ENCODE results near the gene SEC61A2. TPM values are rescaled to one million over a fixed set of nuclear protein-coding genes. Genes with fewer than 3 reads are reported as not detected.
A peak's percentile ranks its signal among the peaks of the same experiment; 100 is the strongest.

SEC61A2 gene
- total RNA-seq, 2 experiments from 2014 or later = 11.7 to 12.8 TPM

- Mint-ChIP-seq H3K4me1 (peaks cover 32% of the 10 kb centered on the region), H3K36me3 (ENCODE audit: low read depth) (peaks cover 55% of the 10 kb centered on the region), H3K9me3 (no peaks in the 10 kb centered on the region), H3K4me3 (no peak overlapping the region), H3K27me3 (no peaks in the 10 kb centered on the region), H3K27ac (peak overlapping the region; percentile 89)
- DNase-seq = no peak
- POLR2A ChIA-PET = interaction anchor here (1.2 to 2.1 kb wide), 2 partner anchors 9 to 74 kb away, joined by 5 to 9 read pairs; partner anchors contain the start of genes CDC123 and NUDT5
- CTCF ChIA-PET = no interaction called here
Measured at GRCh38 chr10:12121673-12122072, 7.8 kb upstream of the SEC61A2 start.

- ChIA-PET POLR2A (interaction anchor here (0.7 to 1.4 kb wide), 6 partner anchors 9 to 88 kb away, joined by 3 to 7 read pairs (median 4); partner anchors contain the start of genes CDC123, NUDT5 and UPF2), CTCF (interaction anchor here (0.6 to 1.3 kb wide), 4 partner anchors 10 to 87 kb away, joined by 3 to 4 read pairs (median 3); partner anchors contain the start of genes DHTKD1 and UPF2)
- Mint-ChIP-seq H3K9me3 (no peaks in the 10 kb centered on the region), H3K27ac (peak overlapping the region; percentile 63), H3K27me3 (no peaks in the 10 kb centered on the region), H3K4me1 (peaks cover 34% of the 10 kb centered on the region), H3K4me3 (peak overlapping the region; percentile 80), H3K36me3 (ENCODE audit: low read depth) (peaks cover 15% of the 10 kb centered on the region)
- DNase-seq = peak; percentile 47
Measured at GRCh38 chr10:12130237-12130872, 878 bp downstream of the SEC61A2 start.

GRCh38 chr10:12135631-12136030, 6.2 kb downstream of the SEC61A2 start:
- Mint-ChIP-seq H3K4me3 (no peak overlapping the region), H3K9me3 (no peaks in the 10 kb centered on the region), H3K27ac (no peak overlapping the region), H3K4me1 (peaks cover 12% of the 10 kb centered on the region), H3K36me3 (ENCODE audit: low read depth) (peaks cover 36% of the 10 kb centered on the region), H3K27me3 (no peaks in the 10 kb centered on the region)
- POLR2A ChIA-PET = interaction anchor here (0.8 kb wide), 1 partner anchor 60 kb away, joined by 3 read pairs; the partner anchor contains the start of genes CDC123 and NUDT5
- no peak for DNase-seq
- CTCF ChIA-PET = no interaction called here

- Mint-ChIP-seq H3K4me3 (no peak overlapping the region), H3K27ac (no peak overlapping the region), H3K9me3 (no peaks in the 10 kb centered on the region), H3K4me1 (no peaks in the 10 kb centered on the region), H3K27me3 (no peaks in the 10 kb centered on the region), H3K36me3 (ENCODE audit: low read depth) (peaks cover 55% of the 10 kb centered on the region)
- CTCF ChIA-PET = interaction anchor here (0.7 to 1.5 kb wide), 2 partner anchors 10 to 209 kb away, joined by 3 read pairs; no protein-coding TSS in a partner anchor
- POLR2A ChIA-PET = no interaction called here
- no peak for DNase-seq
Measured at GRCh38 chr10:12140038-12140437, 10.6 kb downstream of the SEC61A2 start.

GRCh38 chr10:12144538-12144937, 15.1 kb downstream of the SEC61A2 start:
- Mint-ChIP-seq H3K27ac (no peak overlapping the region), H3K36me3 (ENCODE audit: low read depth) (peaks cover 47% of the 10 kb centered on the region), H3K27me3 (no peaks in the 10 kb centered on the region), H3K4me1 (no peaks in the 10 kb centered on the region), H3K4me3 (no peak overlapping the region), H3K9me3 (no peaks in the 10 kb centered on the region)
- CTCF ChIA-PET = interaction anchor here (0.6 kb wide), 1 partner anchor 36 kb away, joined by 3 read pairs; no protein-coding TSS in a partner anchor
- no peak for DNase-seq
- POLR2A ChIA-PET = no interaction called here

- CTCF ChIA-PET = no interaction called here
- no peaks in the 10 kb centered on the region for H3K27me3 Mint-ChIP-seq
- H3K9me3 Mint-ChIP-seq = no peaks in the 10 kb centered on the region
- no peak overlapping the region for H3K27ac Mint-ChIP-seq
- POLR2A ChIA-PET = no interaction called here
- H3K4me1 Mint-ChIP-seq = no peaks in the 10 kb centered on the region
- no peak for DNase-seq
- no peak overlapping the region for H3K4me3 Mint-ChIP-seq
- peaks cover 37% of the 10 kb centered on the region for H3K36me3 Mint-ChIP-seq (ENCODE audit: low read depth)
Measured at GRCh38 chr10:12150163-12150562, 20.7 kb downstream of the SEC61A2 start.

GRCh38 chr10:12154516-12154915, 25.0 kb downstream of the SEC61A2 start:
- H3K27ac Mint-ChIP-seq = no peak overlapping the region
- ChIA-PET POLR2A (no interaction called here), CTCF (no interaction called here)
- H3K9me3 Mint-ChIP-seq = no peaks in the 10 kb centered on the region
- DNase-seq = no peak
- H3K27me3 Mint-ChIP-seq = no peaks in the 10 kb centered on the region
- peaks cover 35% of the 10 kb centered on the region for H3K36me3 Mint-ChIP-seq (ENCODE audit: low read depth)
- no peaks in the 10 kb centered on the region for H3K4me1 Mint-ChIP-seq
- no peak overlapping the region for H3K4me3 Mint-ChIP-seq

GRCh38 chr10:12156367-12157123, 27.1 kb downstream of the SEC61A2 start:
- CTCF ChIA-PET = no interaction called here
- POLR2A ChIA-PET = no interaction called here
- Mint-ChIP-seq H3K36me3 (ENCODE audit: low read depth) (peaks cover 37% of the 10 kb centered on the region), H3K4me1 (peaks cover 1% of the 10 kb centered on the region), H3K27me3 (no peaks in the 10 kb centered on the region), H3K9me3 (no peaks in the 10 kb centered on the region), H3K4me3 (no peak overlapping the region), H3K27ac (no peak overlapping the region)
- DNase-seq = no peak

- CTCF ChIA-PET = no interaction called here
- peaks cover 1% of the 10 kb centered on the region for H3K4me1 Mint-ChIP-seq
- POLR2A ChIA-PET = no interaction called here
- H3K27me3 Mint-ChIP-seq = no peaks in the 10 kb centered on the region
- H3K36me3 Mint-ChIP-seq (ENCODE audit: low read depth) = peaks cover 47% of the 10 kb centered on the region
- no peak overlapping the region for H3K4me3 Mint-ChIP-seq
- H3K27ac Mint-ChIP-seq = no peak overlapping the region
- H3K9me3 Mint-ChIP-seq = no peaks in the 10 kb centered on the region
- DNase-seq = no peak
Measured at GRCh38 chr10:12158111-12158510, 28.6 kb downstream of the SEC61A2 start.

- Mint-ChIP-seq H3K9me3 (no peaks in the 10 kb centered on the region), H3K4me1 (peaks cover 1% of the 10 kb centered on the region), H3K4me3 (no peak overlapping the region), H3K27me3 (no peaks in the 10 kb centered on the region), H3K27ac (no peak overlapping the region), H3K36me3 (ENCODE audit: low read depth) (peaks cover 51% of the 10 kb centered on the region)
- ChIA-PET CTCF (no interaction called here), POLR2A (no interaction called here)
- DNase-seq = no peak
Measured at GRCh38 chr10:12160664-12161063, 31.2 kb downstream of the SEC61A2 start.

GRCh38 chr10:12162927-12163326, 33.5 kb downstream of the SEC61A2 start:
- ChIA-PET POLR2A (no interaction called here), CTCF (interaction anchor here (1.5 kb wide), 1 partner anchor 10 kb away, joined by 4 read pairs; no protein-coding TSS in a partner anchor)
- H3K36me3 Mint-ChIP-seq (ENCODE audit: low read depth) = peaks cover 57% of the 10 kb centered on the region
- H3K4me1 Mint-ChIP-seq = peaks cover 1% of the 10 kb centered on the region
- no peaks in the 10 kb centered on the region for H3K27me3 Mint-ChIP-seq
- no peak for DNase-seq
- H3K4me3 Mint-ChIP-seq = no peak overlapping the region
- no peaks in the 10 kb centered on the region for H3K9me3 Mint-ChIP-seq
- no peak overlapping the region for H3K27ac Mint-ChIP-seq

- Mint-ChIP-seq H3K4me1 (peaks cover 1% of the 10 kb centered on the region), H3K27me3 (no peaks in the 10 kb centered on the region), H3K4me3 (no peak overlapping the region), H3K36me3 (ENCODE audit: low read depth) (peaks cover 59% of the 10 kb centered on the region), H3K27ac (no peak overlapping the region), H3K9me3 (no peaks in the 10 kb centered on the region)
- CTCF ChIA-PET = no interaction called here
- POLR2A ChIA-PET = interaction anchor here (1.0 kb wide), 1 partner anchor 12 kb away, joined by 3 read pairs; no protein-coding TSS in a partner anchor
- no peak for DNase-seq
Measured at GRCh38 chr10:12164085-12164484, 34.6 kb downstream of the SEC61A2 start.

- Mint-ChIP-seq H3K4me1 (no peaks in the 10 kb centered on the region), H3K27me3 (no peaks in the 10 kb centered on the region), H3K4me3 (no peak overlapping the region), H3K9me3 (no peaks in the 10 kb centered on the region), H3K36me3 (ENCODE audit: low read depth) (peaks cover 62% of the 10 kb centered on the region), H3K27ac (no peak overlapping the region)
- POLR2A ChIA-PET = no interaction called here
- CTCF ChIA-PET = no interaction called here
- no peak for DNase-seq
Measured at GRCh38 chr10:12165036-12165435, 35.6 kb downstream of the SEC61A2 start.

Measured in activated CD4-positive, alpha-beta memory T cell treated with anti-CD3 and anti-CD28 coated beads, Interleukin-2, amount 10 ng/mL, durations not matched to agents 7 days and 5 days (primary cell).